ENCODE data around the gene GRAP.

Gene GRAP

GRCh38 chr17:19019041-19019941 is 27.5 kb downstream of the GRAP start (continued):
- TF ChIP-seq ZNF18 (tag by site-specific recombination; IDR thresholded peaks at IDR 0.05): no peak
- TF ChIP-seq ATF2 (tag by site-specific recombination; IDR thresholded peaks at IDR 0.05; ENCODE audit: low read depth): no peak
- TF ChIP-seq ZNF670 (tag by site-specific recombination; IDR thresholded peaks at IDR 0.05; ENCODE audit: low read depth): no peak
- TF ChIP-seq EGR2 (tag by site-specific recombination; IDR thresholded peaks at IDR 0.05; ENCODE audit: low read depth): peak; percentile 77
- TF ChIP-seq HOXA7 (CRISPR knock-in tag; IDR thresholded peaks at IDR 0.05; ENCODE audit: borderline replicate concordance): no peak
- TF ChIP-seq ZFP3 (tag by site-specific recombination; IDR thresholded peaks at IDR 0.05; ENCODE audit: low read depth): no peak
- TF ChIP-seq ZNF398 (tag by site-specific recombination; IDR thresholded peaks at IDR 0.05): peak; percentile 44; the same call in 1 of the 2 replicates
- TF ChIP-seq, protein P1, sequence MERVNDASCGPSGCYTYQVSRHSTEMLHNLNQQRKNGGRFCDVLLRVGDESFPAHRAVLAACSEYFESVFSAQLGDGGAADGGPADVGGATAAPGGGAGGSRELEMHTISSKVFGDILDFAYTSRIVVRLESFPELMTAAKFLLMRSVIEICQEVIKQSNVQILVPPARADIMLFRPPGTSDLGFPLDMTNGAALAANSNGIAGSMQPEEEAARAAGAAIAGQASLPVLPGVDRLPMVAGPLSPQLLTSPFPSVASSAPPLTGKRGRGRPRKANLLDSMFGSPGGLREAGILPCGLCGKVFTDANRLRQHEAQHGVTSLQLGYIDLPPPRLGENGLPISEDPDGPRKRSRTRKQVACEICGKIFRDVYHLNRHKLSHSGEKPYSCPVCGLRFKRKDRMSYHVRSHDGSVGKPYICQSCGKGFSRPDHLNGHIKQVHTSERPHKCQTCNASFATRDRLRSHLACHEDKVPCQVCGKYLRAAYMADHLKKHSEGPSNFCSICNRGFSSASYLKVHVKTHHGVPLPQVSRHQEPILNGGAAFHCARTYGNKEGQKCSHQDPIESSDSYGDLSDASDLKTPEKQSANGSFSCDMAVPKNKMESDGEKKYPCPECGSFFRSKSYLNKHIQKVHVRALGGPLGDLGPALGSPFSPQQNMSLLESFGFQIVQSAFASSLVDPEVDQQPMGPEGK (tag by site-specific recombination; IDR thresholded peaks at IDR 0.05): peak; percentile 32; the same call in 1 of the 2 replicates
- no peak for TF ChIP-seq KLF9 (tag by site-specific recombination; IDR thresholded peaks at IDR 0.05; ENCODE audit: low read depth)
- TF ChIP-seq ZNF140 (tag by site-specific recombination; IDR thresholded peaks at IDR 0.05): no peak
- TF ChIP-seq ZBTB7A (tag by site-specific recombination; IDR thresholded peaks at IDR 0.05; ENCODE audit: low read depth): no peak
- TF ChIP-seq ZNF416 (tag by site-specific recombination; IDR thresholded peaks at IDR 0.05): no peak
- no peak for TF ChIP-seq ZNF404 (tag by site-specific recombination; IDR thresholded peaks at IDR 0.05)

- Histone ChIP-seq H3K27ac (ENCODE audit: extremely low read depth, low read depth, low read length) (no peak overlapping the region), H3K9me3 (ENCODE audit: control insufficient read depth, insufficient read depth, low read depth, low read length) (no peaks in the 10 kb centered on the region), H3K4me3 (ENCODE audit: low read depth, low read length) (no peak overlapping the region), H3K4me1 (ENCODE audit: control insufficient read depth, insufficient read depth, low read length) (no peaks in the 10 kb centered on the region), H3K36me3 (ENCODE audit: control insufficient read depth in 2 of 2, insufficient read depth in 1 of 2, low read length in 2 of 2) (no peaks in the 10 kb centered on the region)
- ChIA-PET CTCF (no interaction called here), POLR2A (interaction anchor here (2.2 kb wide), 1 partner anchor 14 kb away, joined by 7 read pairs; the partner anchor contains the start of gene FAM83G)
- TF ChIP-seq ZNF785 (tag by site-specific recombination; IDR thresholded peaks at IDR 0.05) (no peak), ZIC2 (tag by site-specific recombination; IDR thresholded peaks at IDR 0.05) (0 out of 2 replicates have a peak, but pooled peaks have one; percentile 25)
Observed at GRCh38 chr17:19018600-19018950, 28.2 kb downstream of the GRAP start.

All from HEK293 (cell line).